Epithelial cell of proximal tubule (primary cell): ENCODE results near the gene AFG3L2. TPM values are rescaled to one million over a fixed set of nuclear protein-coding genes. Genes with fewer than 3 reads are reported as not detected.

Experiments
- DNase-seq: peaks from one replicate; pipeline ENCODE4 v3.0.0-alpha.2; 2011; ENCODE audit warnings: low read depth
- H3K4me3 ChIP-seq: 2 replicates; pipeline ENCODE4 v1.5.1; 2011; ENCODE audit warnings: low read depth, mild to moderate bottlenecking, low read length
- CTCF ChIP-seq: conservative IDR thresholded peaks from 2 replicates; pipeline ENCODE4 v1.5.1; 2012; ENCODE audit warnings: low read depth, mild to moderate bottlenecking, low read length
- total RNA-seq: library from RNA; depleted of rRNA; stranded (reverse); fragments of >200 nt; gene quantifications from 2 replicates; pipeline ENCODE4 v1.2.3, GENCODE V29; 2015

Gene AFG3L2
- total RNA-seq: 41.3 and 52.8 TPM in 2 replicates

GRCh38 chr18:12376754-12377555 is at the start of gene AFG3L2:
TSS of gene AFG3L2 (minus strand) at chr18:12377227. CDS start at chr18:12377082, 145 bp downstream.
- DNase-seq: peak; percentile 59
- peak within 1 kb of the TSS; percentile 69 for H3K4me3 ChIP-seq
- no peak for TF ChIP-seq CTCF

GRCh38 chr18:12424252-12424651 is 47.2 kb upstream of the AFG3L2 start:
- no peak for DNase-seq
- no peak for TF ChIP-seq CTCF
- no peak overlapping the region for H3K4me3 ChIP-seq

- no peak for DNase-seq
- H3K4me3 ChIP-seq: no peak overlapping the region
- no peak for TF ChIP-seq CTCF
These were observed 46.8 kb upstream of the AFG3L2 start for GRCh38 chr18:12423820-12424219.

GRCh38 chr18:12423393-12423792 is 46.4 kb upstream of the AFG3L2 start:
- H3K4me3 ChIP-seq: no peak overlapping the region
- DNase-seq: no peak
- TF ChIP-seq CTCF: no peak

- no peak overlapping the region for H3K4me3 ChIP-seq
- peak; percentile 28 for TF ChIP-seq CTCF
- no peak for DNase-seq
These were observed 45.9 kb upstream of the AFG3L2 start for GRCh38 chr18:12422936-12423335.

GRCh38 chr18:12421732-12422131 is 44.7 kb upstream of the AFG3L2 start:
- no peak overlapping the region for H3K4me3 ChIP-seq
- TF ChIP-seq CTCF: no peak
- DNase-seq: no peak
